ENCODE data around the gene DNPEP.

The DNPEP gene

GRCh38 chr2:219356834-219357233 lies 30.9 kb downstream of the DNPEP start:
- DNase-seq: no peak

GRCh38 chr2:219354582-219354981 lies 33.1 kb downstream of the DNPEP start:
- DNase-seq: no peak

GRCh38 chr2:219353129-219353528 lies 34.6 kb downstream of the DNPEP start:
- no peak for DNase-seq

GRCh38 chr2:219352448-219353023 lies 35.2 kb downstream of the DNPEP start:
- DNase-seq: peak; percentile 61

- DNase-seq: no peak
Measured at GRCh38 chr2:219350710-219351221, 36.9 kb downstream of the DNPEP start.

GRCh38 chr2:219350215-219350614 lies 37.5 kb downstream of the DNPEP start:
- DNase-seq: no peak

GRCh38 chr2:219344751-219345430 lies 42.8 kb downstream of the DNPEP start:
- DNase-seq: peak; percentile 78

- DNase-seq: no peak
Measured at GRCh38 chr2:219335373-219335786, 52.3 kb downstream of the DNPEP start.

- no peak for DNase-seq
Measured at GRCh38 chr2:219334076-219334475, 53.6 kb downstream of the DNPEP start.

- DNase-seq: no peak
Measured at GRCh38 chr2:219332542-219332941, 55.2 kb downstream of the DNPEP start, which contains the start of gene RESP18. Gene RESP18 (minus strand): TSS chr2:219332744.

- no peak for DNase-seq
Measured at GRCh38 chr2:219331560-219332213, 56.0 kb downstream of the DNPEP start.

- peak; percentile 37 for DNase-seq
Measured at GRCh38 chr2:219327719-219328118, 60.0 kb downstream of the DNPEP start.

- no peak for DNase-seq
Measured at GRCh38 chr2:219325657-219326315, 61.9 kb downstream of the DNPEP start.

- no peak for DNase-seq
Measured at GRCh38 chr2:219325136-219325535, 62.6 kb downstream of the DNPEP start.

GRCh38 chr2:219323434-219323833 lies 64.3 kb downstream of the DNPEP start:
- DNase-seq: no peak
